NOMO-1 treated with DMSO at 0.1 percent for 48 hours (cell line): ENCODE measurements around the gene LILRB3.

ENCODE experiments used
- DNase-seq: peaks from one replicate; lab custom pipeline; 2025; ENCODE audit not compliant: unreplicated experiment; lab: John Stamatoyannopoulos, UW

The LILRB3 gene

DNA sequence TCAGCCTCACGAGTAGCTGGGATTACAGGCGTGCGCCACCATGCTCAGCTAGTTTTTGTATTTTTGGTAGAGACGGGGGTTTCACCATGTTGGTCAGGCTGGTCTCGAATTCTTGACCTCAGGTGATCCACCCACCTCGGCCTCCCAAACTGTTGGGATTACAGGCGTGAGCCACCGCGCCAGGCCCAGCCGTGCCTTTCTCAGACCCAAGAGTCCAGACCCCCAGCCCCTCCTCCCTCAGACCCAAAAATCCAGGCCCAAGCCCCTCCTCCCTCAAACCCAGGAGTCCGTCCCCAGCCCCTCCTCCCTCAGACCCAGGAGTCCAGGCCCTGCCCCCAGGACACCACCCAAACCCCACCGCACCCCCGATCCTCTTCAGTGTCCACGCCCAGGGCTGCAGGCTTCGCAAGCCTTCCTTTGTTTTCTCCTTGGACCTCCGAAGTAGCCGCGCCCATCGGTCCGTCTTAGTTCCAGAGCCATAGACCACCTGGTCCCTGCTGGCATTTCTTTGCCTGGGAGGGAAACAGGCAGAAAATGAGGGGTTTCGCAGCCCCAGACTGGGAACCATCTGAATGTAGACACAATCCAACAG lies 53.6 kb downstream of the LILRB3 start:
- no peak for DNase-seq

DNA sequence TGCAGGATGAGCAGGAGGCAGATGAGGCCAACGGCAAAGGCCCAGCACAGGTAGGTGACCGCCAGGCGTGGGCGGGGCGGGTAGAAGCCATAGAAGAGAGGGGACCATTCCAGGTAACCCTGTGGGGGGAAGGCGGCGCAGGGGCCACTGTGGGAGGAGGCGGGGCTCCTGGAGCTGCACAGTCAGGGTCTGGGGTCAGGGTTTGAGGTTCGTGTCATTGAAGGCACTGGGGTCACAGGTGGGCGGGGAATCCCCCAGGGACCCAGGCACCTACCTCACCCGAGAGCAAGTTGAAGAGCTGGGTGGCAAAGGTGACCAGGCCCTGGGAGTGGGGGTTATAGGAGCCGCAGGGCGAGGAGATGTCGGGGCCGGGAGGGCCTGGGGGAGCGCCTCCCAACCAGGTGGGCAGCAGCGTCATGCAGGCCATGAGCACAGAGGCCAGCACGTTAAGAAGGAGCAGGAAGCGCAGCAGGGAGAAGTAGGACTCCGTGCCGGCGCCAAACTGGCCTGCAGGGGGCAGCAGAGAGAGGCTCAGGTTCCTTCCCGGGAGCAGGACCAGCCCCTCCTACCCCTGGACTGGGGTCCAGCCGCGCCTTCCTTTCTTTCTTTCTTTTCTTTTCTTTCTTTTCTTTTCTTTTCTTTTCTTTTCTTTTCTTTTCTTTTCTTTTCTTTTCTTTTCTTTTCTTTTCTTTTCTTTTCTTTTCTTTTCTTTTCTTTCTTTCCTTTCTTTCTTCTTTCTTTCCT lies 54.5 kb downstream of the LILRB3 start:
- DNase-seq = peak; percentile 82
